NT2/D1 (cell line): ENCODE measurements around the gene KLC1.

ENCODE experiments used
- YY1 ChIP-seq: IDR thresholded peaks from 2 replicates; pipeline ENCODE4 v1.6.1; 2011; ENCODE audit not compliant: insufficient read length, insufficient read depth
- ZNF274 ChIP-seq: IDR thresholded peaks from 2 replicates; pipeline ENCODE4 v1.6.1; 2011; ENCODE audit warnings: mild to moderate bottlenecking, low read depth, low read length

GRCh38 chr14:103714063-103714724 lies 85.2 kb downstream of the KLC1 start:
- TF ChIP-seq ZNF274: no peak
- no peak for TF ChIP-seq YY1
